SU-DHL-6 (cell line): ENCODE data around the gene HINFP.

Experiments used
- H2AFZ ChIP-seq: fragments of 200-600 bp; sonication (generic); 2 replicates; pipeline ENCODE4 v1.6.1; 2014; ENCODE audit warnings: low read depth, mild to moderate bottlenecking, moderate library complexity, mixed read lengths, antibody characterized with exemption, low read length; ENCODE audit not compliant: severe bottlenecking
- H3F3A ChIP-seq: fragments of 200-600 bp; shearing (Covaris generic); 2 replicates; pipeline ENCODE4 v1.6.0; 2016; ENCODE audit warnings: antibody characterized with exemption, mild to moderate bottlenecking; ENCODE audit not compliant: insufficient read depth
- H3K27ac ChIP-seq: fragments of 200-600 bp; sonication (generic); 2 replicates; pipeline ENCODE4 v1.5.1; 2016; ENCODE audit warnings: low read depth, mild to moderate bottlenecking, low read length, moderate library complexity, mixed read lengths
- H3K27me3 ChIP-seq: fragments of 200-600 bp; sonication (generic), shearing (Covaris generic); 2 replicates; pipeline ENCODE4 v1.6.0; 2014; ENCODE audit warnings: mild to moderate bottlenecking, low read length
- H3K36me3 ChIP-seq: fragments of 200-600 bp; sonication (generic); 2 replicates; pipeline ENCODE4 v1.6.1; 2014; ENCODE audit warnings: mild to moderate bottlenecking, low read length, mixed read lengths
- H3K4me2 ChIP-seq: fragments of 300-600, 200-600 bp; shearing (Covaris generic), sonication (generic); 2 replicates; pipeline ENCODE4 v1.6.0; 2014; ENCODE audit warnings: low read length, low read depth, mild to moderate bottlenecking; ENCODE audit not compliant: poor library complexity, severe bottlenecking
- H3K4me3 ChIP-seq: fragments of 200-600 bp; sonication (generic); 2 replicates; pipeline ENCODE4 v1.5.1; 2014; ENCODE audit warnings: antibody characterized with exemption, low read length, mild to moderate bottlenecking, mixed read lengths; ENCODE audit not compliant: insufficient read depth, poor library complexity, severe bottlenecking
- H3K79me2 ChIP-seq: fragments of 200-600 bp; sonication (generic); 2 replicates; pipeline ENCODE4 v1.6.1; 2014; ENCODE audit warnings: mild to moderate bottlenecking, low read length, moderate library complexity; ENCODE audit not compliant: insufficient read depth
- H3K9ac ChIP-seq: fragments of 200-600 bp; sonication (generic); 2 replicates; pipeline ENCODE4 v1.7.0; 2014; ENCODE audit warnings: mild to moderate bottlenecking, low read length
- H3K9me2 ChIP-seq: fragments of 200-600 bp; sonication (generic); replicated peaks from 2 replicates; pipeline ENCODE4 v1.6.1; 2014; ENCODE audit warnings: low read length; ENCODE audit not compliant: insufficient read depth
- H3K9me3 ChIP-seq: fragments of 200-600 bp; sonication (generic); 2 replicates; pipeline ENCODE4 v1.6.1; 2014; ENCODE audit warnings: low read length, mixed read lengths; ENCODE audit not compliant: insufficient read depth
- H4K20me1 ChIP-seq: fragments of 200-600 bp; sonication (generic); 2 replicates; pipeline ENCODE4 v1.6.1; 2014; ENCODE audit warnings: low read depth, mild to moderate bottlenecking, antibody characterized with exemption, low read length, moderate library complexity, mixed read lengths
- EZH2phosphoT487 ChIP-seq: fragments of 200-600 bp; sonication (generic), shearing (Covaris generic); conservative IDR thresholded peaks from 2 replicates; pipeline ENCODE4 v1.6.1; 2018; ENCODE audit warnings: mild to moderate bottlenecking, antibody characterized with exemption, low read length, moderate library complexity, mixed read lengths
- TF ChIP-seq, protein P1 (sequence below): fragments of 200-600 bp; sonication (generic); IDR thresholded peaks from one replicate; pipeline ENCODE4 v1.5.1; 2017; ENCODE audit warnings: antibody characterized with exemption, mild to moderate bottlenecking, low read length, moderate library complexity; ENCODE audit not compliant: insufficient read depth, poor library complexity, severe bottlenecking

The HINFP gene

DNA sequence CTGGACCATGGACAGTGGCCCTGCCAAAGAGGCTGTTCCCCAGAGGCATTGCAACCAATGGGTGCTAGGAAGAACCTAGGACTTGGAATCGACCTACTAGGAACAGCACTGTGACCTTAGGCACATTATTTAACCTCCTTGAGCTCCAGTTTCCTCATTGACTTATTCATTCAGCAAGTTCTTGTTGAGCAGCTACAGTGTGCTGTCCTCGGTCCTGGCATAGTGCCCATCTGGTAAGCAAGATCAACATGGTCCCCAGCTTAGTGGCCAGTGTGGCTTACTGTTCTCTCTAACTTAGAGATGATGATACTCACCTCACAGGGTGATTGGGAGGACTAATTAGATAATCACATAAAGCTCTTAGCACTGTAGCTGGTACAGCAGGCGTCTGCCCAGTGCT is 35.7 kb downstream of the HINFP start:
- no peak overlapping the region for H3K9ac ChIP-seq
- H3K9me2 ChIP-seq = no peaks in the 10 kb centered on the region

DNA sequence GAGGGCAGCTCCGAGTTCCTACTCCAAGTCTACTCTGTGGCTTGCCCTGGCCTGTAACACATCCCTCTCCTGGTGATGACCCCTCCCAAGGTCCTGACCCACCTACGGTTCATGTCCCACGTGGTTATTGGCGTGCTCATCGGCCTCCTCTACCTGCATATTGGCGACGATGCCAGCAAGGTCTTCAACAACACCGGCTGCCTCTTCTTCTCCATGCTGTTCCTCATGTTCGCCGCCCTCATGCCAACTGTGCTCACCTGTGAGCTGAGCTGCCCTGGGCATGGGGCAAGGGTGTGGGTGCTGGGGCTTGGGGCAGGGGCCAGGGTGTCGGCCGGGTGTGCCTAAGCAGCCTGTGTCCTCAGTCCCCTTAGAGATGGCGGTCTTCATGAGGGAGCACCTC is 37.1 kb downstream of the HINFP start:
- H3K36me3 ChIP-seq = no peaks in the 10 kb centered on the region
- no peak overlapping the region for H3K4me2 ChIP-seq
- H4K20me1 ChIP-seq = no peaks in the 10 kb centered on the region
- H3K4me3 ChIP-seq = no peak overlapping the region
- no peaks in the 10 kb centered on the region for H3K27me3 ChIP-seq
- no peak overlapping the region for H3K9ac ChIP-seq
- no peaks in the 10 kb centered on the region for H3K9me3 ChIP-seq
- TF ChIP-seq, protein P1, sequence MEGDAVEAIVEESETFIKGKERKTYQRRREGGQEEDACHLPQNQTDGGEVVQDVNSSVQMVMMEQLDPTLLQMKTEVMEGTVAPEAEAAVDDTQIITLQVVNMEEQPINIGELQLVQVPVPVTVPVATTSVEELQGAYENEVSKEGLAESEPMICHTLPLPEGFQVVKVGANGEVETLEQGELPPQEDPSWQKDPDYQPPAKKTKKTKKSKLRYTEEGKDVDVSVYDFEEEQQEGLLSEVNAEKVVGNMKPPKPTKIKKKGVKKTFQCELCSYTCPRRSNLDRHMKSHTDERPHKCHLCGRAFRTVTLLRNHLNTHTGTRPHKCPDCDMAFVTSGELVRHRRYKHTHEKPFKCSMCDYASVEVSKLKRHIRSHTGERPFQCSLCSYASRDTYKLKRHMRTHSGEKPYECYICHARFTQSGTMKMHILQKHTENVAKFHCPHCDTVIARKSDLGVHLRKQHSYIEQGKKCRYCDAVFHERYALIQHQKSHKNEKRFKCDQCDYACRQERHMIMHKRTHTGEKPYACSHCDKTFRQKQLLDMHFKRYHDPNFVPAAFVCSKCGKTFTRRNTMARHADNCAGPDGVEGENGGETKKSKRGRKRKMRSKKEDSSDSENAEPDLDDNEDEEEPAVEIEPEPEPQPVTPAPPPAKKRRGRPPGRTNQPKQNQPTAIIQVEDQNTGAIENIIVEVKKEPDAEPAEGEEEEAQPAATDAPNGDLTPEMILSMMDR = no peak
- no peak for TF ChIP-seq EZH2phosphoT487
- H3K79me2 ChIP-seq = no peaks in the 10 kb centered on the region
- H3K27ac ChIP-seq = no peak overlapping the region
- no peak overlapping the region for H2AFZ ChIP-seq
- H3F3A ChIP-seq = no peaks in the 10 kb centered on the region
- H3K9me2 ChIP-seq = no peaks in the 10 kb centered on the region

More for the DNA sequence above, 35.7 kb downstream of the HINFP start:
- no peaks in the 10 kb centered on the region for H3K79me2 ChIP-seq
- TF ChIP-seq, protein P1 = no peak
- TF ChIP-seq EZH2phosphoT487 = no peak
- no peaks in the 10 kb centered on the region for H3F3A ChIP-seq
- H3K9me3 ChIP-seq = no peaks in the 10 kb centered on the region
- H3K27me3 ChIP-seq = no peaks in the 10 kb centered on the region
- no peak overlapping the region for H3K4me3 ChIP-seq
- no peak overlapping the region for H3K4me2 ChIP-seq
- no peaks in the 10 kb centered on the region for H4K20me1 ChIP-seq
- no peaks in the 10 kb centered on the region for H3K36me3 ChIP-seq
- no peak overlapping the region for H2AFZ ChIP-seq
- no peak overlapping the region for H3K27ac ChIP-seq

DNA sequence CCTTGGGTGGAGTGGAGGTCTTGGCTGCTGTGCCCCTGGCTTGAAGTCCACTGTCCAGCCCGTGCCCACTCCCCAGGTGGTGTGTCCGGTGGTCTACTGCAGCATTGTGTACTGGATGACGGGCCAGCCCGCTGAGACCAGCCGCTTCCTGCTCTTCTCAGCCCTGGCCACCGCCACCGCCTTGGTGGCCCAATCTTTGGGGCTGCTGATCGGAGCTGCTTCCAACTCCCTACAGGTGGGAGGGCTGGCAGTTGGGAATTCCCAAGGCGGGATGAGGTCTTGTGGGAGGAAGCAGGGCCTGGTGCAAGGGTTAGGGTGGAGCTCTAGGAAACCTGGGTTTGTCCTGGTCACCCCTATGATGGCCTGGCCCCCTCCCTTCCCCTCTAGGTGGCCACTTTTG is 38.8 kb downstream of the HINFP start:
- H3K79me2 ChIP-seq = no peaks in the 10 kb centered on the region
- no peaks in the 10 kb centered on the region for H3K9me2 ChIP-seq
- TF ChIP-seq, protein P1 = no peak
- TF ChIP-seq EZH2phosphoT487 = no peak
- no peaks in the 10 kb centered on the region for H3K27me3 ChIP-seq
- no peak overlapping the region for H2AFZ ChIP-seq
- no peaks in the 10 kb centered on the region for H4K20me1 ChIP-seq
- H3F3A ChIP-seq = no peaks in the 10 kb centered on the region
- no peak overlapping the region for H3K27ac ChIP-seq
- H3K9ac ChIP-seq = no peak overlapping the region
- H3K9me3 ChIP-seq = no peaks in the 10 kb centered on the region
- H3K4me3 ChIP-seq = no peak overlapping the region
- H3K36me3 ChIP-seq = no peaks in the 10 kb centered on the region
- no peak overlapping the region for H3K4me2 ChIP-seq
